DOHH2 (cell line): ENCODE data around the gene DCLK1.

Source experiments
- H3F3A ChIP-seq: fragments of 200-600 bp; sonication (generic), shearing (Covaris generic); 2 replicates; pipeline ENCODE4 v1.6.0; 2016; ENCODE audit warnings: antibody characterized with exemption, mild to moderate bottlenecking; ENCODE audit not compliant: control insufficient read depth, insufficient read depth
- H3K27ac ChIP-seq: fragments of 200-600 bp; sonication (generic); 2 replicates; pipeline ENCODE4 v1.5.1; 2014; ENCODE audit warnings: low read depth, mild to moderate bottlenecking, low read length, moderate library complexity
- H3K27me3 ChIP-seq: fragments of 200-600 bp; sonication (generic); 2 replicates; pipeline ENCODE4 v1.6.1; 2014; ENCODE audit warnings: mild to moderate bottlenecking, low read length, mixed read lengths; ENCODE audit not compliant: control insufficient read depth
- H3K36me3 ChIP-seq: fragments of 200-600 bp; sonication (generic); 2 replicates; pipeline ENCODE4 v1.6.1; 2014; ENCODE audit warnings: mild to moderate bottlenecking, low read length, moderate library complexity, mixed read lengths; ENCODE audit not compliant: control insufficient read depth
- H3K4me1 ChIP-seq: fragments of 200-600 bp; sonication (generic); 2 replicates; pipeline ENCODE4 v1.6.1; 2014; ENCODE audit warnings: mild to moderate bottlenecking, low read length, mixed read lengths; ENCODE audit not compliant: control insufficient read depth
- H3K4me2 ChIP-seq: fragments of 200-600 bp; sonication (generic); 2 replicates; pipeline ENCODE4 v1.6.0; 2014; ENCODE audit warnings: mild to moderate bottlenecking, low read length, moderate library complexity
- H3K4me3 ChIP-seq: fragments of 200-600 bp; sonication (generic); 2 replicates; pipeline ENCODE4 v1.5.1; 2014; ENCODE audit warnings: mild to moderate bottlenecking, low read length, mixed read lengths
- H3K79me2 ChIP-seq: fragments of 200-600 bp; sonication (generic); 2 replicates; pipeline ENCODE4 v1.6.1; 2014; ENCODE audit warnings: mild to moderate bottlenecking, low read length, mixed read lengths; ENCODE audit not compliant: control insufficient read depth
- H3K9me2 ChIP-seq: fragments of 200-600 bp; sonication (generic); replicated peaks from 2 replicates; pipeline ENCODE4 v1.6.1; 2014; ENCODE audit warnings: mild to moderate bottlenecking, low read length, mixed read lengths; ENCODE audit not compliant: control insufficient read depth
- H3K9me3 ChIP-seq: fragments of 200-600 bp; sonication (generic); 2 replicates; pipeline ENCODE4 v1.6.1; 2014; ENCODE audit warnings: antibody characterized with exemption, low read length, mixed read lengths; ENCODE audit not compliant: control insufficient read depth, insufficient read depth
- H4K20me1 ChIP-seq: fragments of 200-600 bp; sonication (generic); 2 replicates; pipeline ENCODE4 v1.6.0; 2014; ENCODE audit warnings: low read depth, mild to moderate bottlenecking, antibody characterized with exemption, low read length, moderate library complexity; ENCODE audit not compliant: control insufficient read depth, insufficient read depth
- EZH2phosphoT487 ChIP-seq: fragments of 200-600 bp; sonication (generic); IDR thresholded peaks from 2 replicates; pipeline ENCODE4 v1.6.1; 2017; ENCODE audit warnings: borderline replicate concordance, mild to moderate bottlenecking, antibody characterized with exemption, low read length, moderate library complexity, mixed read lengths
- TF ChIP-seq, protein P1 (sequence below): fragments of 200-600 bp; sonication (generic); IDR thresholded peaks from one replicate; pipeline ENCODE4 v1.5.1; 2014; ENCODE audit warnings: antibody characterized with exemption, mild to moderate bottlenecking, low read depth, low read length; ENCODE audit not compliant: poor library complexity, severe bottlenecking

Gene DCLK1

DNA sequence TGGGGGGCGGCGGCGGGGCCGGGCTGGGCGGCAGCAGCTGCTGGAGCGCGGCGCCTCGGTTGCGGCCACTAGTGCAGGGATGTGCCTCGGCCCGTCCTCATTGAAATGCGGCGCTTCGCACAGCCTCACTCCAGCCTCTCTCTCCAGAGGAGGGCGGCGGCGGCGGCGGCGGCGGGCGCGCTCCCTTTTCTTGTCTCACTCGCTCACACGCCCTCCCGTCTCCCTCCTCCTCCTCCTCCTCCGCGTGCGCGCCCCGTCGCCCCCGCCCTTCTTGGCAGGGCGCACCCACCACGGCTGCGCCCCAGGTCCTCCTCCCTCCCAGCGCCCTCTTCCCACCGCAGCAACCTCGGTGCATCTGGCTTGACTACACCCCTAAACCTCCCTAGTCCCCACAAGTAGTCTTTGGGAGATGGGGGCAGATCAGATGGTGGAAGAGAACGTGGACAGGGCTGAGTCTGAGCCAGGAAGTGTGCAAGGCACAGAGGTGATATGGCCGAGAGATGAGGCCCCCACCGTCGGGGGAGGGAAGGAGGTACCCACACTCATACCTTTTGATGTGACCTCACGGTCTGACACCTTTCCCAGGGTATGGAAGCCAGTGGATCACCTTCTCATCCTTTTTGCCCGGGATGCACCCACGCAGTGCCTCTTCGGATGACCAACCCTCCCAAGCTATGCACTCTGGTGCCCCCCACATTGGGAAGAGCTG, at the start of gene DCLK1:
Gene DCLK1 (minus strand): TSS at position 161 of the 709 bp plus-strand sequence.
- H4K20me1 ChIP-seq, result no peaks in the 10 kb centered on the region
- no peak within 1 kb of the TSS for H3K4me3 ChIP-seq
- no peaks in the 10 kb centered on the region for H3K27me3 ChIP-seq
- H3K27ac ChIP-seq, result no peak within 1 kb of the TSS
- no peak within 1 kb of the TSS for H3K4me2 ChIP-seq
- H3K9me2 ChIP-seq, result no peaks in the 10 kb centered on the region; the same call in 1 of the 2 replicates
- no peaks in the 10 kb centered on the region for H3F3A ChIP-seq
- peaks cover 9% of the 10 kb centered on the region; the same call in 1 of the 2 replicates for H3K9me3 ChIP-seq
- no peak for TF ChIP-seq EZH2phosphoT487
- TF ChIP-seq, protein P1, sequence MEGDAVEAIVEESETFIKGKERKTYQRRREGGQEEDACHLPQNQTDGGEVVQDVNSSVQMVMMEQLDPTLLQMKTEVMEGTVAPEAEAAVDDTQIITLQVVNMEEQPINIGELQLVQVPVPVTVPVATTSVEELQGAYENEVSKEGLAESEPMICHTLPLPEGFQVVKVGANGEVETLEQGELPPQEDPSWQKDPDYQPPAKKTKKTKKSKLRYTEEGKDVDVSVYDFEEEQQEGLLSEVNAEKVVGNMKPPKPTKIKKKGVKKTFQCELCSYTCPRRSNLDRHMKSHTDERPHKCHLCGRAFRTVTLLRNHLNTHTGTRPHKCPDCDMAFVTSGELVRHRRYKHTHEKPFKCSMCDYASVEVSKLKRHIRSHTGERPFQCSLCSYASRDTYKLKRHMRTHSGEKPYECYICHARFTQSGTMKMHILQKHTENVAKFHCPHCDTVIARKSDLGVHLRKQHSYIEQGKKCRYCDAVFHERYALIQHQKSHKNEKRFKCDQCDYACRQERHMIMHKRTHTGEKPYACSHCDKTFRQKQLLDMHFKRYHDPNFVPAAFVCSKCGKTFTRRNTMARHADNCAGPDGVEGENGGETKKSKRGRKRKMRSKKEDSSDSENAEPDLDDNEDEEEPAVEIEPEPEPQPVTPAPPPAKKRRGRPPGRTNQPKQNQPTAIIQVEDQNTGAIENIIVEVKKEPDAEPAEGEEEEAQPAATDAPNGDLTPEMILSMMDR, result no peak
- no peaks in the 10 kb centered on the region for H3K79me2 ChIP-seq
- no peaks in the 10 kb centered on the region for H3K36me3 ChIP-seq
- no peaks in the 10 kb centered on the region for H3K4me1 ChIP-seq

DNA sequence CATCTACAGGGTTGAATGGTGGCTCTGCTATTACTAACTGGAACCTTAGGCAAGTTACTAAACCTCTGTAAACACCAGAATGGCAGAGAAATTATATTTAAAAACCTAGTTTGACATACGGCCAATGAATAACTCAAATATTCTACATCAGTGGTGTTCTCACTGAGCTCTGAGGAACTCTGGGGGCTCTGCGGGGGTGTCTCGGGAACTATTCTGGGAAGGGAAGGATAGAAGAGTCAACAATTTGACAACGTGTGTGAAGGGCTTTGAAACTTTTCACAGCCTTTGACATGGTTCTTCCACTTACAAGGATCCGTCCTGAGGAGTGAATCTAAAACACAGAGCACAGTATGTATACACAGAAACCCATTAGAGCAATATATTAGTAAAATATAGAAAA, 44.4 kb upstream of the DCLK1 start:
- Histone ChIP-seq H4K20me1 (no peaks in the 10 kb centered on the region), H3K4me3 (no peak overlapping the region), H3F3A (no peaks in the 10 kb centered on the region)

DNA sequence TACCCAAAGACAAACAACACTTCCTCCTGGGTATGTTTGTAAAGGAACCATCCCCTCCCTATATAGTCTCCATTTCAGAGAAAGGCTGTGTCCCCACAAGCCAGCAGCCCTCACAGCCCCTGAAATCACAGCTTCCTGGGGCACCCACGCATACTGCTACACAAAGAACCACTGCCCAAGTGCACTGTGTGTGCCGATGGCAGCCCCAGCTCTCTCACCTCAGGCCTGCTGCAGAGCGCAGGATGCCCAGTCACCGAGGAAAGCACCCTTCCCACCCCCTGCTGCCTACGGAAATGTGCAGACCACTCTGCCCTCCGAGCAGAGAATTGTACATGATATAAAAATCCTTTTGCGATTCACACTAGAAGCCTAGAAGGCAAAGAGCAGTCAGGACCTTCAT, 43.7 kb upstream of the DCLK1 start:
- TF ChIP-seq, protein P1, result no peak
- no peak for TF ChIP-seq EZH2phosphoT487
- Histone ChIP-seq H3K79me2 (no peaks in the 10 kb centered on the region), H3K4me1 (no peaks in the 10 kb centered on the region), H3K4me2 (no peak overlapping the region), H3K9me2 (no peaks in the 10 kb centered on the region), H3K36me3 (no peaks in the 10 kb centered on the region), H3F3A (no peaks in the 10 kb centered on the region), H4K20me1 (no peaks in the 10 kb centered on the region), H3K4me3 (no peak overlapping the region), H3K9me3 (peaks cover 5% of the 10 kb centered on the region; the same call in 1 of the 2 replicates), H3K27ac (no peak overlapping the region), H3K27me3 (no peaks in the 10 kb centered on the region)

More for the DNA sequence above, 44.4 kb upstream of the DCLK1 start:
- Histone ChIP-seq H3K9me2 (no peaks in the 10 kb centered on the region), H3K4me2 (no peak overlapping the region), H3K36me3 (no peaks in the 10 kb centered on the region), H3K79me2 (no peaks in the 10 kb centered on the region), H3K27me3 (no peaks in the 10 kb centered on the region), H3K9me3 (peaks cover 2% of the 10 kb centered on the region; the same call in 1 of the 2 replicates), H3K27ac (no peak overlapping the region), H3K4me1 (no peaks in the 10 kb centered on the region)
- TF ChIP-seq EZH2phosphoT487, result no peak
- TF ChIP-seq, protein P1, result no peak
